Smooth muscle cell (in vitro differentiated cells): ENCODE results near the gene OTOP1. TPM values are rescaled to one million over a fixed set of nuclear protein-coding genes. Genes with fewer than 3 reads are reported as not detected.
"Not testable (repeated sequence)": the region's sequence is repeated elsewhere in the genome, so short reads cannot be mapped to it uniquely, and the experiment has no call there.

ENCODE experiments used
- DNase-seq: peaks from one replicate; lab custom pipeline; 2025; ENCODE audit not compliant: unreplicated experiment; lab: John Stamatoyannopoulos, UW
- H2AFZ ChIP-seq: fragments of 200-600 bp; sonication (generic); 2 replicates; pipeline ENCODE4 v1.6.0; 2016; ENCODE audit warnings: antibody characterized with exemption, low read depth, mild to moderate bottlenecking
- H3F3A ChIP-seq: fragments of 200-600 bp; sonication (generic); 2 replicates; pipeline ENCODE4 v1.6.0; 2017; ENCODE audit warnings: antibody characterized with exemption, low read depth
- H3K27ac ChIP-seq: fragments of 200-600 bp; sonication (generic); 2 replicates; pipeline ENCODE4 v1.5.1; 2016; ENCODE audit warnings: low read depth, mild to moderate bottlenecking
- H3K27me3 ChIP-seq: fragments of 200-600 bp; sonication (generic); 2 replicates; pipeline ENCODE4 v1.6.1; 2016; ENCODE audit warnings: low read depth, mild to moderate bottlenecking
- H3K36me3 ChIP-seq: fragments of 200-600 bp; sonication (generic); 2 replicates; pipeline ENCODE4 v1.5.1; 2016; ENCODE audit warnings: low read depth
- H3K4me1 ChIP-seq: fragments of 200-600 bp; sonication (generic); 2 replicates; pipeline ENCODE4 v1.5.1; 2016; ENCODE audit warnings: low read depth
- H3K4me2 ChIP-seq: fragments of 200-600 bp; sonication (generic); 2 replicates; pipeline ENCODE4 v1.6.0; 2016; ENCODE audit warnings: mild to moderate bottlenecking
- H3K4me3 ChIP-seq: fragments of 200-600 bp; sonication (generic); 2 replicates; pipeline ENCODE4 v1.5.1; 2016; ENCODE audit warnings: mild to moderate bottlenecking
- H3K79me2 ChIP-seq: fragments of 200-600 bp; sonication (generic); 2 replicates; pipeline ENCODE4 v1.6.0; 2016; ENCODE audit warnings: low read depth, mild to moderate bottlenecking
- H3K9ac ChIP-seq: fragments of 200-600 bp; sonication (generic); 2 replicates; pipeline ENCODE4 v1.6.0; 2016; ENCODE audit warnings: low read depth
- H3K9me3 ChIP-seq: fragments of 200-600 bp; sonication (generic); replicated peaks from 2 replicates; pipeline ENCODE4 v1.5.1; 2016; ENCODE audit warnings: low read depth
- H4K20me1 ChIP-seq: fragments of 200-600 bp; sonication (generic); 2 replicates; pipeline ENCODE4 v1.6.0; 2016; ENCODE audit warnings: low read depth
- CTCF ChIP-seq: fragments of 200-600 bp; sonication (generic); IDR thresholded peaks from 2 replicates; pipeline ENCODE4 v1.5.1; 2017; ENCODE audit warnings: borderline replicate concordance, mild to moderate bottlenecking, antibody characterized with exemption; ENCODE audit not compliant: insufficient read depth, poor library complexity, severe bottlenecking
- WGBS: methylation state at CpG from one replicate; pipeline ENCODE4 v1.1.7; 2016; ENCODE audit warnings: low lambda C conversion rate; 5-methylcytosine and 5-hydroxymethylcytosine counted together
- polyA plus RNA-seq: library from polyadenylated mRNA; unstranded; fragments of >200 nt; fragmentation: Nextera tagmentation; extraction: Ambion mirVana; gene quantifications from 2 replicates; pipeline ENCODE4 v1.2.1, GENCODE V29; 2016
- total RNA-seq: library from RNA; depleted of rRNA; stranded (reverse); fragments of >200 nt; gene quantifications from 2 replicates; pipeline ENCODE4 v1.2.3, GENCODE V29; 2014

OTOP1 gene
- total and polyA plus RNA-seq, 2 experiments from 2014 or later: not detected

- H3K9me3 ChIP-seq: no peaks in the 10 kb centered on the region
- no peak overlapping the region for H3K9ac ChIP-seq
- H3K79me2 ChIP-seq: peaks cover 14% of the 10 kb centered on the region
- no peak for DNase-seq
- H3K4me3 ChIP-seq: no peak overlapping the region
- H3K27ac ChIP-seq: no peak overlapping the region
- TF ChIP-seq CTCF: no peak
- 100% methylated on average over 1 of the region's 1 CpG for WGBS
- H3K27me3 ChIP-seq: no peaks in the 10 kb centered on the region
- peaks cover 13% of the 10 kb centered on the region for H3K4me1 ChIP-seq
- H4K20me1 ChIP-seq: no peaks in the 10 kb centered on the region
- H2AFZ ChIP-seq: no peak overlapping the region
- peaks cover 4% of the 10 kb centered on the region for H3K36me3 ChIP-seq
- no peaks in the 10 kb centered on the region for H3F3A ChIP-seq
- no peak overlapping the region for H3K4me2 ChIP-seq
Measured at GRCh38 chr4:4245172-4245571, 18.4 kb upstream of the OTOP1 start.

GRCh38 chr4:4239551-4239950, 12.8 kb upstream of the OTOP1 start:
- not testable (repeated sequence) for H3K27me3 ChIP-seq, H4K20me1 ChIP-seq, H3K79me2 ChIP-seq, H3F3A ChIP-seq, H3K27ac ChIP-seq, H3K4me1 ChIP-seq, H2AFZ ChIP-seq, H3K9ac ChIP-seq, H3K36me3 ChIP-seq, H3K4me2 ChIP-seq, H3K4me3 ChIP-seq, H3K9me3 ChIP-seq, DNase-seq
- 91% methylated on average over 3 of the region's 3 CpGs for WGBS

- Histone ChIP-seq H3K27me3 (peaks cover 15% of the 10 kb centered on the region), H3F3A (no peaks in the 10 kb centered on the region), H4K20me1 (no peaks in the 10 kb centered on the region), H3K79me2 (no peaks in the 10 kb centered on the region), H2AFZ (no peak overlapping the region), H3K9ac (no peak overlapping the region), H3K4me2 (no peak overlapping the region), H3K27ac (no peak overlapping the region), H3K9me3 (no peaks in the 10 kb centered on the region), H3K4me1 (no peaks in the 10 kb centered on the region), H3K4me3 (no peak overlapping the region), H3K36me3 (no peaks in the 10 kb centered on the region)
- no peak for DNase-seq
- no peak for TF ChIP-seq CTCF
- 100% methylated on average over 2 of the region's 2 CpGs for WGBS
Measured at GRCh38 chr4:4233610-4234009, 6.9 kb upstream of the OTOP1 start.

- DNase-seq: no peak
- WGBS: 88% methylated on average over 1 of the region's 1 CpG
- no peak for TF ChIP-seq CTCF
- Histone ChIP-seq H3K79me2 (no peaks in the 10 kb centered on the region), H3K4me2 (no peak overlapping the region), H3K36me3 (no peaks in the 10 kb centered on the region), H3K27ac (no peak overlapping the region), H3K4me3 (no peak overlapping the region), H3K9me3 (no peaks in the 10 kb centered on the region), H4K20me1 (no peaks in the 10 kb centered on the region), H2AFZ (no peak overlapping the region), H3F3A (no peaks in the 10 kb centered on the region), H3K4me1 (no peaks in the 10 kb centered on the region), H3K27me3 (peaks cover 68% of the 10 kb centered on the region), H3K9ac (no peak overlapping the region)
Measured at GRCh38 chr4:4228356-4228668, 1.6 kb upstream of the OTOP1 start.
